Measurements from ENCODE around the gene PANK4.
"Not testable (repeated sequence)": the region's sequence is repeated elsewhere in the genome, so short reads cannot be mapped to it uniquely, and the experiment has no call there.

PANK4 gene

GRCh38 chr1:2460203-2460602 is 66.2 kb downstream of the PANK4 start:
- H3K27ac Mint-ChIP-seq = no peak overlapping the region
- no peaks in the 10 kb centered on the region for H3K4me1 Mint-ChIP-seq
- DNase-seq (no peak), ATAC-seq (no peak)
- H3K27me3 Mint-ChIP-seq = no peaks in the 10 kb centered on the region
- H3K9me3 Mint-ChIP-seq = no peaks in the 10 kb centered on the region
- no peaks in the 10 kb centered on the region for H3K36me3 Mint-ChIP-seq (ENCODE audit: low read depth)
- no peak overlapping the region for H3K4me3 Mint-ChIP-seq

DNA sequence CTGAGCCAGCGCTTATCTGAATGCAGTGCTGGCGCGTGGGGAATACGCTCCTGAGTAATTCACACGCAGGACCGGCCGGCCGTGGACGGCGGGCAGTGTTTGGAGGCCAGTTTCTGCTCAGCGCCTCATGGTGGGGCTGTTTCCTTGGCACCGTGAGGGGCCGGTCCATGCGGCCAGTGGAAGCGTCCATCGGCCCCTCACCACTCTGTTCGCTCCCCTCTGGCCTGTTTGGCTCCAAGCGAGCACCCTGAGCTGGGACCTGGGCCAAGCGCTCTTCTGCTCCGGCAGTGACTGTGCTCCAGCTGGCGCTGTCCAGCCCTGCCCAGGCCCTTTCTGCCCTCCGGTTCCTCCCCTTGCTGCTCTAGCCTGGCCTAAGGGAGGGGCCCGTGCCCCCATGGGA is 66.6 kb downstream of the PANK4 start:
- Mint-ChIP-seq H3K4me3 (no peak overlapping the region), H3K36me3 (ENCODE audit: low read depth) (no peaks in the 10 kb centered on the region), H3K27me3 (no peaks in the 10 kb centered on the region), H3K27ac (no peak overlapping the region), H3K9me3 (no peaks in the 10 kb centered on the region), H3K4me1 (no peaks in the 10 kb centered on the region)
- no peak for DNase-seq
- ATAC-seq = no peak

GRCh38 chr1:2459102-2459753 is 67.2 kb downstream of the PANK4 start:
- ATAC-seq; H3K36me3 Mint-ChIP-seq (ENCODE audit: low read depth); H3K9me3 Mint-ChIP-seq; H3K27me3 Mint-ChIP-seq; DNase-seq; H3K27ac Mint-ChIP-seq; H3K4me3 Mint-ChIP-seq; H3K4me1 Mint-ChIP-seq: not testable (repeated sequence)

DNA sequence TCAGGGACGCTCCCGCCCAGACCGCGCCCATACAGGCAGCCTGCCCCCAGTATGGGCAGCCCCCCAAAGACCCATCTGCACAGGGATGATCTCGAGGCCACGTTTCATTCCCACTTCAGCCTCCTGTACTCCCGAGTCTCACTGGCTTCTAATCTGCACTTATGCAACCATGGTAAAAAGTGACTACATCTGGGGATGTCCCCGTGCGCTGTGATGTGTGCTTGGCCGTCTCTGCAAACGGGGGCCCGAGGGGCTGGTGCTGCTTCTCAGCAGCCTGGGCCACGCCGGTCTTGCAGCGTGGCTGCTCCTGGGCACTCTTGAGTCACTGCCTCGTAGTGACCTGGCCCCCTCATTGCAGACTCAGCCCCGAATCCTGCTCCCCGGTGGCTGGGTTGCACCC is 67.7 kb downstream of the PANK4 start:
- no peak for ATAC-seq
- no peak for DNase-seq
- H3K4me1 Mint-ChIP-seq = no peaks in the 10 kb centered on the region
- H3K4me3 Mint-ChIP-seq = no peak overlapping the region
- no peaks in the 10 kb centered on the region for H3K9me3 Mint-ChIP-seq
- H3K27me3 Mint-ChIP-seq = no peaks in the 10 kb centered on the region
- no peak overlapping the region for H3K27ac Mint-ChIP-seq
- no peaks in the 10 kb centered on the region for H3K36me3 Mint-ChIP-seq (ENCODE audit: low read depth)

Measured in activated naive CD8-positive, alpha-beta T cell treated with anti-CD3 and anti-CD28 coated beads, Interleukin-2, amount 50 U/mL, for 24 hours (primary cell).